MCF 10A (cell line): Measurements from ENCODE around the gene DBF4B. TPM values are rescaled to one million over a fixed set of nuclear protein-coding genes. Genes with fewer than 3 reads are reported as not detected.

Source experiments
- BruUV-seq: library from RNA; stranded (reverse); fragments of 400-500 nt; replicated peaks from 2 replicates; lab custom pipeline; 2021; lab: Mats Ljungman, UMichigan
- CTCF ChIA-PET: fragments of 300-600 bp; sonication (Branson Sonifier 250); formaldehyde crosslinking; extraction: SDS; loops from one replicate; lab custom pipeline; 2021; ENCODE audit warnings: antibody characterized with exemption, inconsistent platforms; lab: Yijun Ruan, JAX
- POLR2A ChIA-PET: fragments of 300-600, 350-650 bp; sonication (Branson Sonifier 250); formaldehyde crosslinking; extraction: SDS; loops from one replicate; lab custom pipeline; 2020; ENCODE audit warnings: antibody characterized with exemption, inconsistent platforms; lab: Yijun Ruan, JAX
- DNase-seq: peaks from one replicate; pipeline ENCODE4 v3.0.0-alpha.2; 2018; ENCODE audit not compliant: unreplicated experiment
- H3K27ac Mint-ChIP-seq: one replicate; pipeline ENCODE4 v1.8.0; 2022; ENCODE audit warnings: mild to moderate bottlenecking, low read depth, mixed read lengths; ENCODE audit not compliant: unreplicated experiment
- H3K27me3 Mint-ChIP-seq: one replicate; pipeline ENCODE4 v1.8.0; 2022; ENCODE audit warnings: mixed read lengths; ENCODE audit not compliant: insufficient read depth, unreplicated experiment
- H3K36me3 Mint-ChIP-seq: one replicate; pipeline ENCODE4 v1.8.0; 2022; ENCODE audit warnings: mild to moderate bottlenecking, moderate library complexity, mixed read lengths; ENCODE audit not compliant: insufficient read depth, unreplicated experiment
- H3K4me1 Mint-ChIP-seq: one replicate; pipeline ENCODE4 v1.8.0; 2022; ENCODE audit warnings: mixed read lengths; ENCODE audit not compliant: insufficient read depth, unreplicated experiment
- H3K4me3 Mint-ChIP-seq: one replicate; pipeline ENCODE4 v1.8.0; 2022; ENCODE audit warnings: mild to moderate bottlenecking, moderate library complexity, mixed read lengths; ENCODE audit not compliant: unreplicated experiment
- H3K9me3 Mint-ChIP-seq: one replicate; pipeline ENCODE4 v1.8.0; 2022; ENCODE audit warnings: mixed read lengths; ENCODE audit not compliant: unreplicated experiment
- CTCF ChIP-seq: fragments of 200-600 bp; IDR thresholded peaks from one replicate; pipeline ENCODE4 v1.8.0; 2022; ENCODE audit warnings: antibody characterized with exemption, mild to moderate bottlenecking; ENCODE audit not compliant: unreplicated experiment
- intact Hi-C: fragments of 100-400 bp; cut with micrococcal nuclease; formaldehyde crosslinking; loops from 2 replicates; pipeline ENCODE4 v1.14.1; 2022
- total RNA-seq: library from RNA; stranded (reverse); gene quantifications from 2 replicates; pipeline ENCODE4 v1.2.3, GENCODE V29; 2022

Gene DBF4B
- total RNA-seq, 1 experiment from 2014 or later, result 13.9 TPM

GRCh38 chr17:44794851-44795413 is 86.5 kb downstream of the DBF4B start:
- ChIA-PET CTCF (interaction anchor here (0.9 to 2.4 kb wide), 3 partner anchors 16 to 68 kb away, joined by 3 to 10 read pairs (median 6); no protein-coding TSS in a partner anchor), POLR2A (interaction anchor here (1.4 kb wide), 1 partner anchor 34 kb away, joined by 3 read pairs; no protein-coding TSS in a partner anchor)
- intact Hi-C loops, result no loop called here
- no peak overlapping the region for H3K4me3 Mint-ChIP-seq
- no peaks in the 10 kb centered on the region for H3K27me3 Mint-ChIP-seq
- BruUV-seq, result no TSS peak
- TF ChIP-seq CTCF, result no peak
- H3K27ac Mint-ChIP-seq, result peak overlapping the region; percentile 27
- H3K9me3 Mint-ChIP-seq, result no peaks in the 10 kb centered on the region
- DNase-seq, result peak; percentile 47
- peaks cover 4% of the 10 kb centered on the region for H3K36me3 Mint-ChIP-seq
- peaks cover 10% of the 10 kb centered on the region for H3K4me1 Mint-ChIP-seq

GRCh38 chr17:44795421-44795820 is 87.0 kb downstream of the DBF4B start:
- CTCF ChIA-PET, result interaction anchor here (0.9 to 2.4 kb wide), 2 partner anchors 16 to 67 kb away, joined by 6 to 10 read pairs; no protein-coding TSS in a partner anchor
- intact Hi-C loops, result no loop called here
- no peak for DNase-seq
- Mint-ChIP-seq H3K27me3 (no peaks in the 10 kb centered on the region), H3K27ac (peak overlapping the region; percentile 27), H3K36me3 (peaks cover 4% of the 10 kb centered on the region), H3K9me3 (no peaks in the 10 kb centered on the region), H3K4me3 (no peak overlapping the region), H3K4me1 (peaks cover 10% of the 10 kb centered on the region)
- no TSS peak for BruUV-seq
- POLR2A ChIA-PET, result interaction anchor here (1.4 kb wide), 1 partner anchor 33 kb away, joined by 3 read pairs; no protein-coding TSS in a partner anchor
- no peak for TF ChIP-seq CTCF

- intact Hi-C loops, result no loop called here
- Mint-ChIP-seq H3K27ac (no peak overlapping the region), H3K27me3 (no peaks in the 10 kb centered on the region), H3K36me3 (peaks cover 4% of the 10 kb centered on the region), H3K9me3 (no peaks in the 10 kb centered on the region), H3K4me3 (no peak overlapping the region), H3K4me1 (peaks cover 10% of the 10 kb centered on the region)
- no TSS peak for BruUV-seq
- ChIA-PET CTCF (no interaction called here), POLR2A (no interaction called here)
- DNase-seq, result no peak
- TF ChIP-seq CTCF, result no peak
Observed at GRCh38 chr17:44795928-44796327, 87.5 kb downstream of the DBF4B start.

GRCh38 chr17:44796731-44797130 is 88.3 kb downstream of the DBF4B start:
- no TSS peak for BruUV-seq
- Mint-ChIP-seq H3K4me3 (no peak overlapping the region), H3K9me3 (no peaks in the 10 kb centered on the region), H3K4me1 (peaks cover 10% of the 10 kb centered on the region), H3K36me3 (peaks cover 4% of the 10 kb centered on the region), H3K27ac (no peak overlapping the region), H3K27me3 (no peaks in the 10 kb centered on the region)
- intact Hi-C loops, result no loop called here
- CTCF ChIA-PET, result interaction anchor here (0.6 to 3.3 kb wide), 3 partner anchors 18 to 71 kb away, joined by 3 to 11 read pairs (median 5); no protein-coding TSS in a partner anchor
- DNase-seq, result no peak
- POLR2A ChIA-PET, result no interaction called here
- no peak for TF ChIP-seq CTCF
